ENCODE results near the gene TTC17. TPM values are rescaled to one million over a fixed set of nuclear protein-coding genes. Genes with fewer than 3 reads are reported as not detected.

Gene TTC17
- total and polyA plus RNA-seq, 9 of the 15 experiments (the other 6 are each of a cell fraction or from before 2014, with no cell fraction given): 19.7 to 99.1 (median 53.3) TPM

- TF ChIP-seq PHB2 (IDR thresholded peaks at IDR 0.05; ENCODE audit: low read depth) (no peak), CXXC5 (CRISPR knock-in tag; IDR thresholded peaks at IDR 0.05) (peak; percentile 98), NFIC (IDR thresholded peaks at IDR 0.05) (peak; percentile 62), FIP1L1 (IDR thresholded peaks at IDR 0.05; ENCODE audit: low read depth, low read length, poor library complexity, severe bottlenecking) (peak; percentile 81), JUN (IDR thresholded peaks at IDR 0.05; ENCODE audit: borderline replicate concordance, low read depth, low read length) (0 out of 2 replicates have a peak, but pooled peaks have one; percentile 17), JUN (CRISPR knock-in tag; IDR thresholded peaks at IDR 0.05; ENCODE audit: borderline replicate concordance) (no peak), DACH1 (IDR thresholded peaks at IDR 0.05; ENCODE audit: partially characterized antibody) (peak; percentile 30), ZNF224 (CRISPR knock-in tag; IDR thresholded peaks at IDR 0.05) (no peak), DMBX1 (CRISPR knock-in tag; IDR thresholded peaks at IDR 0.05; ENCODE audit: borderline replicate concordance) (no peak), POLR2H (tag; IDR thresholded peaks at IDR 0.05; ENCODE audit: low read depth) (peak; percentile 60), LEF1 (IDR thresholded peaks at IDR 0.05) (0 out of 2 replicates have a peak, but pooled peaks have one; percentile 16), POLR2A (conservative IDR thresholded peaks at IDR 0.05) (peak; percentile 92), ZNF24 (IDR thresholded peaks at IDR 0.05) (peak; percentile 83), KDM5B (IDR thresholded peaks at IDR 0.05; ENCODE audit: insufficient replicate concordance, low read depth, low read length) (peak; percentile 85), SUPT5H (IDR thresholded peaks at IDR 0.05) (peak; percentile 93), TFAP4 (CRISPR knock-in tag; IDR thresholded peaks at IDR 0.05; ENCODE audit: borderline replicate concordance) (peak; percentile 95), FOSL1 (tag; conservative IDR thresholded peaks at IDR 0.05) (peak; percentile 40; the same call in 1 of the 2 replicates), ZNF12 (CRISPR knock-in tag; IDR thresholded peaks at IDR 0.05) (no peak), SRF (CRISPR knock-in tag; IDR thresholded peaks at IDR 0.05) (peak in 1 of 2 experiments; percentile 13; a peak in 1 of 4 replicates), NR3C1 (CRISPR knock-in tag; IDR thresholded peaks at IDR 0.05) (peak; percentile 34; the same call in 1 of the 2 replicates), NCOA6 (IDR thresholded peaks at IDR 0.05) (peak; percentile 99), ZNF121 (CRISPR knock-in tag; conservative IDR thresholded peaks at IDR 0.05) (0 out of 2 replicates have a peak, but pooled peaks have one; percentile 8), MBD2 (IDR thresholded peaks at IDR 0.05; ENCODE audit: borderline replicate concordance, low read depth) (peak; percentile 33; the same call in 1 of the 2 replicates), GABPB1 (CRISPR knock-in tag; IDR thresholded peaks at IDR 0.05) (0 out of 2 replicates have a peak, but pooled peaks have one; percentile 41), BHLHE40 (IDR thresholded peaks at IDR 0.05; ENCODE audit: low read length) (0 out of 2 replicates have a peak, but pooled peaks have one; percentile 16), EP300 (IDR thresholded peaks at IDR 0.05; ENCODE audit: low read length) (peak; percentile 43; the same call in 1 of the 2 replicates), FOXJ2 (tag; IDR thresholded peaks at IDR 0.05) (0 out of 2 replicates have a peak, but pooled peaks have one; percentile 36), SP2 (IDR thresholded peaks at IDR 0.05; ENCODE audit: extremely low read depth, low read depth, low read length, poor library complexity, severe bottlenecking) (peak; percentile 51)
- TF ChIP-seq, protein P1, sequence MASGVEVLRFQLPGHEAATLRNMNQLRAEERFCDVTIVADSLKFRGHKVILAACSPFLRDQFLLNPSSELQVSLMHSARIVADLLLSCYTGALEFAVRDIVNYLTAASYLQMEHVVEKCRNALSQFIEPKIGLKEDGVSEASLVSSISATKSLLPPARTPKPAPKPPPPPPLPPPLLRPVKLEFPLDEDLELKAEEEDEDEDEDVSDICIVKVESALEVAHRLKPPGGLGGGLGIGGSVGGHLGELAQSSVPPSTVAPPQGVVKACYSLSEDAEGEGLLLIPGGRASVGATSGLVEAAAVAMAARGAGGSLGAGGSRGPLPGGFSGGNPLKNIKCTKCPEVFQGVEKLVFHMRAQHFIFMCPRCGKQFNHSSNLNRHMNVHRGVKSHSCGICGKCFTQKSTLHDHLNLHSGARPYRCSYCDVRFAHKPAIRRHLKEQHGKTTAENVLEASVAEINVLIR (CRISPR knock-in tag; IDR thresholded peaks at IDR 0.05): peak; percentile 53; the same call in 1 of the 2 replicates
These were observed 46.7 kb upstream of the TTC17 start, which contains the start of gene API5 (continued) for GRCh38 chr11:43311791-43312607.

All from K562 (cell line).